Smooth muscle cell (in vitro differentiated cells): ENCODE results near the gene MFSD11. TPM values are rescaled to one million over a fixed set of nuclear protein-coding genes. Genes with fewer than 3 reads are reported as not detected.

Source experiments
- DNase-seq: peaks from one replicate; lab custom pipeline; 2025; ENCODE audit not compliant: unreplicated experiment; lab: John Stamatoyannopoulos, UW
- H2AFZ ChIP-seq: fragments of 200-600 bp; sonication (generic); 2 replicates; pipeline ENCODE4 v1.6.0; 2016; ENCODE audit warnings: antibody characterized with exemption, low read depth, mild to moderate bottlenecking
- H3F3A ChIP-seq: fragments of 200-600 bp; sonication (generic); 2 replicates; pipeline ENCODE4 v1.6.0; 2017; ENCODE audit warnings: antibody characterized with exemption, low read depth
- H3K27ac ChIP-seq: fragments of 200-600 bp; sonication (generic); 2 replicates; pipeline ENCODE4 v1.5.1; 2016; ENCODE audit warnings: low read depth, mild to moderate bottlenecking
- H3K27me3 ChIP-seq: fragments of 200-600 bp; sonication (generic); 2 replicates; pipeline ENCODE4 v1.6.1; 2016; ENCODE audit warnings: low read depth, mild to moderate bottlenecking
- H3K36me3 ChIP-seq: fragments of 200-600 bp; sonication (generic); 2 replicates; pipeline ENCODE4 v1.5.1; 2016; ENCODE audit warnings: low read depth
- H3K4me1 ChIP-seq: fragments of 200-600 bp; sonication (generic); 2 replicates; pipeline ENCODE4 v1.5.1; 2016; ENCODE audit warnings: low read depth
- H3K4me2 ChIP-seq: fragments of 200-600 bp; sonication (generic); 2 replicates; pipeline ENCODE4 v1.6.0; 2016; ENCODE audit warnings: mild to moderate bottlenecking
- H3K4me3 ChIP-seq: fragments of 200-600 bp; sonication (generic); 2 replicates; pipeline ENCODE4 v1.5.1; 2016; ENCODE audit warnings: mild to moderate bottlenecking
- H3K79me2 ChIP-seq: fragments of 200-600 bp; sonication (generic); 2 replicates; pipeline ENCODE4 v1.6.0; 2016; ENCODE audit warnings: low read depth, mild to moderate bottlenecking
- H3K9ac ChIP-seq: fragments of 200-600 bp; sonication (generic); 2 replicates; pipeline ENCODE4 v1.6.0; 2016; ENCODE audit warnings: low read depth
- H3K9me3 ChIP-seq: fragments of 200-600 bp; sonication (generic); replicated peaks from 2 replicates; pipeline ENCODE4 v1.5.1; 2016; ENCODE audit warnings: low read depth
- H4K20me1 ChIP-seq: fragments of 200-600 bp; sonication (generic); 2 replicates; pipeline ENCODE4 v1.6.0; 2016; ENCODE audit warnings: low read depth
- WGBS: methylation state at CpG from one replicate; pipeline ENCODE4 v1.1.7; 2016; ENCODE audit warnings: low lambda C conversion rate; 5-methylcytosine and 5-hydroxymethylcytosine counted together
- polyA plus RNA-seq: library from polyadenylated mRNA; unstranded; fragments of >200 nt; fragmentation: Nextera tagmentation; extraction: Ambion mirVana; gene quantifications from 2 replicates; pipeline ENCODE4 v1.2.1, GENCODE V29; 2016
- total RNA-seq: library from RNA; depleted of rRNA; stranded (reverse); fragments of >200 nt; gene quantifications from 2 replicates; pipeline ENCODE4 v1.2.3, GENCODE V29; 2014
- TF ChIP-seq, protein P1 (sequence below): fragments of 200-600 bp; sonication (generic); IDR thresholded peaks from 2 replicates; pipeline ENCODE4 v1.5.1; 2017; ENCODE audit warnings: borderline replicate concordance, mild to moderate bottlenecking, antibody characterized with exemption; ENCODE audit not compliant: insufficient read depth, poor library complexity, severe bottlenecking

Gene MFSD11
- total and polyA plus RNA-seq, 2 experiments from 2014 or later, result 28.1 to 56.6 TPM

DNA sequence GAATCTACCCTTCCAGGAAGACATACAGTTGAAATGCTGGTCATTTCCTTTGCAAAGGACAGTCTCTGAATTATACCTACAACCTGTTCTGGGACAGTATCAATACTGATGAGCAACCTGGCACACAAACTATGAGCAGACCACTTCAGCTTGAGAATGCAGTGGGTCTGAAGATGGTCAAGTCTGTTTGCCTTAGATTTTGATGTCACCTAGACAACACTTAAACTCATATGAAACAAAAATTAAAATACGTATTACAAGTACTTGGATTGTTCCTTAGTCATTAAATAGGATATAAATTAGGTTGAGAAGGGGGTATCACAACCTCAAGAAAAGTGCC is 4.3 kb upstream of the MFSD11 start:
- no peak overlapping the region for H2AFZ ChIP-seq
- H3K9ac ChIP-seq, result no peak overlapping the region
- no peaks in the 10 kb centered on the region for H3K9me3 ChIP-seq
- peaks cover 40% of the 10 kb centered on the region for H3F3A ChIP-seq
- TF ChIP-seq, protein P1, sequence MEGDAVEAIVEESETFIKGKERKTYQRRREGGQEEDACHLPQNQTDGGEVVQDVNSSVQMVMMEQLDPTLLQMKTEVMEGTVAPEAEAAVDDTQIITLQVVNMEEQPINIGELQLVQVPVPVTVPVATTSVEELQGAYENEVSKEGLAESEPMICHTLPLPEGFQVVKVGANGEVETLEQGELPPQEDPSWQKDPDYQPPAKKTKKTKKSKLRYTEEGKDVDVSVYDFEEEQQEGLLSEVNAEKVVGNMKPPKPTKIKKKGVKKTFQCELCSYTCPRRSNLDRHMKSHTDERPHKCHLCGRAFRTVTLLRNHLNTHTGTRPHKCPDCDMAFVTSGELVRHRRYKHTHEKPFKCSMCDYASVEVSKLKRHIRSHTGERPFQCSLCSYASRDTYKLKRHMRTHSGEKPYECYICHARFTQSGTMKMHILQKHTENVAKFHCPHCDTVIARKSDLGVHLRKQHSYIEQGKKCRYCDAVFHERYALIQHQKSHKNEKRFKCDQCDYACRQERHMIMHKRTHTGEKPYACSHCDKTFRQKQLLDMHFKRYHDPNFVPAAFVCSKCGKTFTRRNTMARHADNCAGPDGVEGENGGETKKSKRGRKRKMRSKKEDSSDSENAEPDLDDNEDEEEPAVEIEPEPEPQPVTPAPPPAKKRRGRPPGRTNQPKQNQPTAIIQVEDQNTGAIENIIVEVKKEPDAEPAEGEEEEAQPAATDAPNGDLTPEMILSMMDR, result no peak
- H3K4me2 ChIP-seq, result peak overlapping the region; percentile 95
- H4K20me1 ChIP-seq, result peaks cover 56% of the 10 kb centered on the region
- H3K79me2 ChIP-seq, result peaks cover 71% of the 10 kb centered on the region
- H3K36me3 ChIP-seq, result no peaks in the 10 kb centered on the region
- peaks cover 24% of the 10 kb centered on the region for H3K4me1 ChIP-seq
- no peaks in the 10 kb centered on the region for H3K27me3 ChIP-seq
- DNase-seq, result no peak
- WGBS, result 93% methylated on average over 1 of the region's 1 CpG
- H3K27ac ChIP-seq, result peak overlapping the region; percentile 96
- H3K4me3 ChIP-seq, result peak overlapping the region; percentile 91

GRCh38 chr17:76734080-76734840 is 3.7 kb upstream of the MFSD11 start:
- DNase-seq, result no peak
- WGBS, result 58% methylated on average over 8 of the region's 8 CpGs

DNA sequence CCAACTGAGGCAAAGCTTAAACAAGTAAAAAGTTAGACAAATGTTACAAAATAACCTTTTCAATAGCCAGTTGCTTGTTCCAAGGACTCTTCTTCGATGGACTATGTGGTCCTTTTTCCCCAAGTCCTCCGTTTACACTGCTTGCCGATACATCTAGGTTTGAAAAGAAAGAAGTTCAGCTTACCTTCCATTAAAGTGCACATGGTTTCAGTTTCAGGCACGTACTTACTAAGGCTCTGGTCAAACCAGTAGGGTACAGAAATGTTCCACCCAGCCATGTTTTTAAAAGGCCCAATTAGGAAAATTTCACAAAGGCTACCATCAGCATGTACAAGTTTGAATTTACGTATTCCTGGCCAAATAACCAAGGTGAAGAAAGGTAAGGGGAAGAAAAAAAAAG is 2.9 kb upstream of the MFSD11 start:
- Histone ChIP-seq H3K27me3 (no peaks in the 10 kb centered on the region), H3K4me3 (peak overlapping the region; percentile 91), H3K79me2 (peaks cover 72% of the 10 kb centered on the region), H2AFZ (no peak overlapping the region), H4K20me1 (peaks cover 50% of the 10 kb centered on the region), H3K9ac (peak overlapping the region; percentile 88), H3F3A (peaks cover 40% of the 10 kb centered on the region), H3K27ac (peak overlapping the region; percentile 96), H3K4me1 (peaks cover 37% of the 10 kb centered on the region), H3K36me3 (no peaks in the 10 kb centered on the region), H3K4me2 (peak overlapping the region; percentile 95), H3K9me3 (no peaks in the 10 kb centered on the region)
- DNase-seq, result no peak
- 33% methylated on average over 5 of the region's 5 CpGs for WGBS
- TF ChIP-seq, protein P1, result no peak

More at GRCh38 chr17:76734080-76734840, 3.7 kb upstream of the MFSD11 start:
- TF ChIP-seq, protein P1, result no peak
- H3K9ac ChIP-seq, result peak overlapping the region; percentile 88
- peaks cover 74% of the 10 kb centered on the region for H3K79me2 ChIP-seq
- peaks cover 55% of the 10 kb centered on the region for H4K20me1 ChIP-seq
- H3K27me3 ChIP-seq, result no peaks in the 10 kb centered on the region
- no peak overlapping the region for H2AFZ ChIP-seq
- H3K4me3 ChIP-seq, result peak overlapping the region; percentile 91
- no peaks in the 10 kb centered on the region for H3K9me3 ChIP-seq
- no peaks in the 10 kb centered on the region for H3K36me3 ChIP-seq
- peaks cover 40% of the 10 kb centered on the region for H3F3A ChIP-seq
- peak overlapping the region; percentile 95 for H3K4me2 ChIP-seq
- H3K4me1 ChIP-seq, result peaks cover 31% of the 10 kb centered on the region
- peak overlapping the region; percentile 96 for H3K27ac ChIP-seq
